Activated CD8-positive, alpha-beta T cell treated with anti-CD3 and anti-CD28 coated beads for 36 hours (primary cell): ENCODE data around the gene ETNK2. TPM values are rescaled to one million over a fixed set of nuclear protein-coding genes. Genes with fewer than 3 reads are reported as not detected.
A peak's percentile ranks its signal among the peaks of the same experiment; 100 is the strongest.

Experiments
- ATAC-seq: fragments of 200-7000 bp; cut with Tn5 transposase; one replicate; pipeline ENCODE4 v1.10.0; 2021; ENCODE audit warnings: mild to moderate bottlenecking, moderate library complexity
- CTCF ChIA-PET: fragments of 350-600 bp; sonication (Branson Sonifier 250); formaldehyde crosslinking; loops from one replicate; lab custom pipeline; 2021; ENCODE audit warnings: antibody characterized with exemption; lab: Charles Lee
- POLR2A ChIA-PET: fragments of 350-600 bp; sonication (Branson Sonifier 250); formaldehyde crosslinking; loops from one replicate; lab custom pipeline; 2021; ENCODE audit warnings: antibody characterized with exemption; lab: Charles Lee
- DNase-seq: peaks from one replicate; pipeline ENCODE4 v3.0.0-alpha.2; 2020
- H3K27ac Mint-ChIP-seq: one replicate; pipeline ENCODE4 v1.8.0; 2021; ENCODE audit warnings: mild to moderate bottlenecking, mixed read lengths
- H3K27me3 Mint-ChIP-seq: one replicate; pipeline ENCODE4 v1.8.0; 2021; ENCODE audit warnings: mixed read lengths
- H3K36me3 Mint-ChIP-seq: one replicate; pipeline ENCODE4 v1.8.0; 2021; ENCODE audit warnings: low read depth, mixed read lengths
- H3K4me1 Mint-ChIP-seq: one replicate; pipeline ENCODE4 v1.8.0; 2021; ENCODE audit warnings: low read depth, mixed read lengths
- H3K4me3 Mint-ChIP-seq: one replicate; pipeline ENCODE4 v1.8.0; 2021; ENCODE audit warnings: mild to moderate bottlenecking, moderate library complexity, mixed read lengths
- H3K9me3 Mint-ChIP-seq: one replicate; pipeline ENCODE4 v1.8.0; 2021; ENCODE audit warnings: mixed read lengths
- CTCF ChIP-seq: fragments of 200-600 bp; IDR thresholded peaks from one replicate; pipeline ENCODE4 v1.8.0; 2022; ENCODE audit warnings: antibody characterized with exemption, mild to moderate bottlenecking
- intact Hi-C: fragments of 100-400 bp; cut with micrococcal nuclease; formaldehyde crosslinking; loops from one replicate; pipeline ENCODE4 v1.10.0; 2022
- total RNA-seq, 2 experiments: library from RNA; stranded (reverse); gene quantifications; one replicate each; pipeline ENCODE4 v1.2.3, GENCODE V29; 2021

Gene ETNK2
- total RNA-seq, 2 experiments from 2014 or later: 1.3 to 1.4 TPM

DNA sequence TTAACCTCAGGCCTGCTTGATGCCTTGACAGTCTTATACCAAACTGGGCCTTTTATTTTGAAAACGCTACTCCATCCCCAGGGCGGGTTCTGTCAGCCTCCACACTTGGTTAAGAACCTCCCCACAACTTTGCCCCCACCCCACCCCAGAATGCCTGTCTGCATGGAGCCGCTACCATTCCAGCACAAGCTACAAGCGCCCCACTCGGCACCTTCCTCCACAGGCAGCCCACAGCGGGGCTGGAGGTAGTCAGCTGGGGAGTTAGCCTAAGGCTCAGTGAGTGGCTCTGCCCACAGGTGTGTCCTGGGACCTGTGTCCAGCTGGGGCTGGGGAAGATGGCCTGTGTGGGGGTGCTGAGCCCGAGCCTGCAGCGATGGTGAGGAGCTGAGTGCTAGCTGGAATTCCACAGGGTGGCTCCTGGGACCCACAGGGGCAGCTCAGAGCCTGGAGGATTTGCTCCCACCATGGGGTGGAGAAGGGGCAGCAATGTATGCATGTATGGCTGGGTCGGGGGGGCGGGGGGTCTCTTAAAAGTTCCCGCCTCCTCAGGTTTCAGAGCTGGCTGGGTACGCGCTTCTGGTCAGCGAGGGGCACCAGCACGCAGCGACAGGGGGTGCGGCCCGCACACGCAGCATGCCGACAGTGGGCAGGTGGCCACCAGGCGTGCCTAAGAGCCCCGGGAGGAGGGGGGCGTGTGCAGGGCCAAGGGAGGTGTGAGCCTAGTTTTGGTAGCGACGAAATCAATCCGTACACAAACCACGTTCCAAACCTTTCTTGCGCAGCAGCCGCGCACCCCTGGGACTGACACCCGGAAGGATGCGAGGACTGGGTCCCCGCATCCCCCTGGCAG, 917 bp downstream of the ETNK2 start:
- ChIA-PET POLR2A (interaction anchor here (0.6 to 2.0 kb wide), 2 partner anchors 180 to 213 kb away, joined by 3 to 8 read pairs; no protein-coding TSS in a partner anchor), CTCF (interaction anchor here (0.9 to 2.8 kb wide), 5 partner anchors 12 to 248 kb away, joined by 3 to 19 read pairs (median 7); no protein-coding TSS in a partner anchor)
- DNase-seq: peak; percentile 31
- H3K27me3 Mint-ChIP-seq: no peaks in the 10 kb centered on the region
- peak; percentile 38 for ATAC-seq
- peaks cover 3% of the 10 kb centered on the region for H3K4me1 Mint-ChIP-seq
- peak overlapping the region; percentile 45 for H3K4me3 Mint-ChIP-seq
- no peaks in the 10 kb centered on the region for H3K36me3 Mint-ChIP-seq
- no peak for TF ChIP-seq CTCF
- H3K27ac Mint-ChIP-seq: no peak overlapping the region
- intact Hi-C loops: no loop called here
- no peaks in the 10 kb centered on the region for H3K9me3 Mint-ChIP-seq

- DNase-seq (no peak), ATAC-seq (no peak)
- intact Hi-C loops: no loop called here
- peaks cover 3% of the 10 kb centered on the region for H3K4me1 Mint-ChIP-seq
- H3K4me3 Mint-ChIP-seq: peak overlapping the region; percentile 44
- no peaks in the 10 kb centered on the region for H3K27me3 Mint-ChIP-seq
- ChIA-PET POLR2A (interaction anchor here (0.6 to 2.0 kb wide), 3 partner anchors 14 to 214 kb away, joined by 3 to 8 read pairs (median 3); no protein-coding TSS in a partner anchor), CTCF (interaction anchor here (0.9 to 2.8 kb wide), 4 partner anchors 13 to 217 kb away, joined by 3 to 19 read pairs (median 4); no protein-coding TSS in a partner anchor)
- no peak for TF ChIP-seq CTCF
- H3K36me3 Mint-ChIP-seq: no peaks in the 10 kb centered on the region
- H3K9me3 Mint-ChIP-seq: no peaks in the 10 kb centered on the region
- no peak overlapping the region for H3K27ac Mint-ChIP-seq
Measured at GRCh38 chr1:204149635-204150565, 1.9 kb downstream of the ETNK2 start.

DNA sequence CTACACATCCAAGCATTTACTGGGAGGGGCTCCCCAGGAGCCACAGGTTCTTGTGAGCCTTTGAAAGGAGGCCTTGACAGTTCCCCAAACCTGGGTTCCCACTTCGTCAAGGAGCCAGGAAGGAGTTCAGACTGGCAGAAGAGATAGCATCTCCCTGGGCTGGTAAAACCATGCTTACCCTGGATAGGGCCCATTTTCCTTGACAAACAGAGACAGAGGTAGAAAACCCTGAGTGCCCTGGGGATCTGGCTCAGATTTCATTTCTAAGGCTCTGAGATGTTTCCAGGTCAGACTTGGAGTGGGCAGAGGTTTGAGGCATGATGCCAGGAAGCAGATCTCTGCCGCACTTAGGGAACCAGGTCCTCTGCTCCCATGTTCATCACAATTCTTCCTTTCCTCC, 2.7 kb downstream of the ETNK2 start:
- Mint-ChIP-seq H3K27ac (no peak overlapping the region), H3K9me3 (no peaks in the 10 kb centered on the region), H3K4me1 (peaks cover 3% of the 10 kb centered on the region), H3K27me3 (no peaks in the 10 kb centered on the region), H3K4me3 (no peak overlapping the region), H3K36me3 (no peaks in the 10 kb centered on the region)
- CTCF ChIA-PET: interaction anchor here (1.2 to 1.3 kb wide), 2 partner anchors 13 to 205 kb away, joined by 3 to 5 read pairs; no protein-coding TSS in a partner anchor
- no peak for DNase-seq
- ATAC-seq: no peak
- TF ChIP-seq CTCF: no peak
- POLR2A ChIA-PET: interaction anchor here (1.0 kb wide), 1 partner anchor 14 kb away, joined by 3 read pairs; no protein-coding TSS in a partner anchor
- intact Hi-C loops: no loop called here

GRCh38 chr1:204147406-204148383, 4.1 kb downstream of the ETNK2 start:
- Mint-ChIP-seq H3K27me3 (no peaks in the 10 kb centered on the region), H3K4me1 (peaks cover 3% of the 10 kb centered on the region), H3K27ac (no peak overlapping the region), H3K36me3 (no peaks in the 10 kb centered on the region), H3K4me3 (no peak overlapping the region), H3K9me3 (no peaks in the 10 kb centered on the region)
- TF ChIP-seq CTCF: no peak
- no peak for DNase-seq
- intact Hi-C loops: no loop called here
- CTCF ChIA-PET: no interaction called here
- POLR2A ChIA-PET: interaction anchor here (0.5 kb wide), 1 partner anchor 191 kb away, joined by 3 read pairs; no protein-coding TSS in a partner anchor
- ATAC-seq: no peak
